Trophoblast cell (in vitro differentiated cells and primary cell): ENCODE results near the gene IHH.

Experiments
- DNase-seq, 2 donors: peaks; one replicate each; pipeline ENCODE4 v3.0.0-alpha.2; 2016
- H2AFZ ChIP-seq: 2 replicates; pipeline ENCODE4 v1.6.1; 2013; ENCODE audit warnings: low read length, moderate library complexity, mild to moderate bottlenecking; ENCODE audit not compliant: insufficient read depth, poor library complexity
- H2AK5ac ChIP-seq: 2 replicates; pipeline ENCODE4 v1.6.1; 2013; ENCODE audit warnings: mild to moderate bottlenecking, low read length
- H2BK120ac ChIP-seq: 2 replicates; pipeline ENCODE4 v1.6.1; 2013; ENCODE audit warnings: low read length, mild to moderate bottlenecking, moderate library complexity; ENCODE audit not compliant: insufficient read depth, poor library complexity
- H2BK12ac ChIP-seq: 2 replicates; pipeline ENCODE4 v1.6.1; 2013; ENCODE audit warnings: mild to moderate bottlenecking, low read length, moderate library complexity
- H2BK5ac ChIP-seq: 2 replicates; pipeline ENCODE4 v1.6.1; 2013; ENCODE audit warnings: low read length, low read depth, moderate library complexity, mild to moderate bottlenecking; ENCODE audit not compliant: poor library complexity
- H3K14ac ChIP-seq: 2 replicates; pipeline ENCODE4 v1.6.1; 2013; ENCODE audit warnings: mild to moderate bottlenecking, low read length
- H3K18ac ChIP-seq: 2 replicates; pipeline ENCODE4 v1.6.1; 2013; ENCODE audit warnings: mild to moderate bottlenecking, low read length
- H3K23ac ChIP-seq: 2 replicates; pipeline ENCODE4 v1.6.1; 2013; ENCODE audit warnings: low read length
- H3K27ac ChIP-seq: 2 replicates; pipeline ENCODE4 v1.5.1; 2013; ENCODE audit warnings: low read depth, mild to moderate bottlenecking, inconsistent platforms, low read length, moderate library complexity
- H3K27me3 ChIP-seq: 2 replicates; pipeline ENCODE4 v1.6.1; 2013; ENCODE audit warnings: inconsistent platforms, mild to moderate bottlenecking, low read length, moderate library complexity; ENCODE audit not compliant: insufficient read depth
- H3K36me3 ChIP-seq, 2 experiments: 1 replicate in 1 of 2; 2 replicates in 1 of 2; pipeline ENCODE4 v1.6.1; 2013; ENCODE audit warnings: low read length in 2 of 2, mild to moderate bottlenecking in 2 of 2, moderate library complexity in 1 of 2; ENCODE audit not compliant: insufficient read depth in 2 of 2, control insufficient read depth in 1 of 2
- H3K4ac ChIP-seq: 2 replicates; pipeline ENCODE4 v1.6.1; 2013; ENCODE audit warnings: low read depth, mild to moderate bottlenecking, low read length, moderate library complexity
- H3K4me1 ChIP-seq, 2 experiments: 1 replicate in 1 of 2; 2 replicates in 1 of 2; pipeline ENCODE4 v1.6.1; 2013; ENCODE audit warnings: low read length in 2 of 2, mild to moderate bottlenecking in 2 of 2, moderate library complexity in 1 of 2; ENCODE audit not compliant: insufficient read depth in 2 of 2, control insufficient read depth in 1 of 2
- H3K4me2 ChIP-seq: 2 replicates; pipeline ENCODE4 v1.6.1; 2013; ENCODE audit warnings: inconsistent platforms, mild to moderate bottlenecking, low read length, moderate library complexity
- H3K4me3 ChIP-seq: 2 replicates; pipeline ENCODE4 v1.5.1; 2013; ENCODE audit warnings: mild to moderate bottlenecking, low read depth, low read length, inconsistent platforms
- H3K79me1 ChIP-seq: one replicate; pipeline ENCODE4 v1.6.1; 2013; ENCODE audit warnings: low read length
- H3K79me2 ChIP-seq: 2 replicates; pipeline ENCODE4 v1.6.1; 2013; ENCODE audit warnings: low read length, mild to moderate bottlenecking; ENCODE audit not compliant: control insufficient read depth, insufficient read depth, poor library complexity
- H3K9ac ChIP-seq: 2 replicates; pipeline ENCODE4 v1.6.1; 2013; ENCODE audit warnings: mild to moderate bottlenecking, low read length
- H3K9me3 ChIP-seq: 2 replicates; pipeline ENCODE4 v1.6.1; 2013; ENCODE audit warnings: low read depth, mild to moderate bottlenecking, control low read depth, inconsistent platforms, low read length; ENCODE audit not compliant: insufficient read depth
- H4K12ac ChIP-seq: 2 replicates; pipeline ENCODE4 v1.6.1; 2013; ENCODE audit warnings: low read depth, mild to moderate bottlenecking, low read length, moderate library complexity
- H4K8ac ChIP-seq: 2 replicates; pipeline ENCODE4 v1.6.1; 2013; ENCODE audit warnings: low read depth, mild to moderate bottlenecking, low read length, moderate library complexity
- H4K91ac ChIP-seq: one replicate; pipeline ENCODE4 v1.6.1; 2013; ENCODE audit warnings: low read depth, mild to moderate bottlenecking, low read length, moderate library complexity
- WGBS: extraction: QIAGEN DNeasy Blood & Tissue Kit; methylation state at CpG from one replicate; pipeline ENCODE4 v1.1.7; 2013; ENCODE audit warnings: missing lambda C conversion rate; ENCODE audit not compliant: insufficient read length, insufficient coverage; ENCODE audit errors: extremely low coverage; 5-methylcytosine and 5-hydroxymethylcytosine counted together

The IHH gene

DNA sequence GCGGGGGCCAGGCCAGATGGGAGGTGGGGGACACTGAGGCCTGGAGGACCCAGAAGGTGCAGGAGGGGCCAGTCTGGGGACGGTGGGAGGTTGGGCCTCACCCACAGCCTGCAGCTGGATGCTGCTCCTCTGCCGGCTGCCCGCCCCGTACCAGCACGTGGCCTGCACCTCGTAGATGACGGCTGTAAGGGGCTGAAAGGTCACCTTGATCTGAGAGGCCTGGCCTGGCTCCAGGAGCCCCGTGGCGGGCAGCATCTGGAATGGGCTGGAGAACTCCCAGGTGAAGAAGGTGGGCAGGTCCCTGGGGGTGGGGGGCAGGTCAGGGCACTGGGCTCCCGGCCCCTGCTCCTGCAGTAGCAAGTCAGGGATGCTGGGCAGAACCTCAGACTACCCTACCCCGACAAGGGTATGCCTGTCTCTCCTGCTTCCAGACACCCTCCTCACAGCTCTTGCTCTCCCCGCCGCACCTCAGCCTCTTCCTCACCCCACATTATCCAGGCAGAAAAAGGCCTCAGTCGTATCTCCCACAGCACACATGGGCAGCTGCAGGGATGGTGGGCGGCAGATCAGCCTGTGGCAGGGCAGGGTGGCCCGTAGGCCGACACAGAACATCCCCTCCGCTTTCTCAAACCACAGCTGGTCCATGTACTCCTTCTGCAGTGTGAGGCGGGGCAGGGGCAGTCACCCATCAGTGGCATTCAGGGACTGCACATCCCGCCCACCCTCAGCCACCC lies 29.5 kb downstream of the IHH start:
- no peak overlapping the region for H4K12ac ChIP-seq
- H2AFZ ChIP-seq, result no peak overlapping the region
- H3K9me3 ChIP-seq, result no peaks in the 10 kb centered on the region
- no peaks in the 10 kb centered on the region for H3K79me1 ChIP-seq
- H4K91ac ChIP-seq, result no peak overlapping the region
- H3K27me3 ChIP-seq, result no peaks in the 10 kb centered on the region
- H3K14ac ChIP-seq, result no peak overlapping the region
- no CpG with 5 or more reads among the region's 21 CpGs for WGBS
- H3K36me3 ChIP-seq, result no peaks in the 10 kb centered on the region
- no peak overlapping the region for H3K18ac ChIP-seq
- no peak overlapping the region for H3K4me3 ChIP-seq
- no peak overlapping the region for H3K9ac ChIP-seq
- no peak overlapping the region for H3K23ac ChIP-seq
- H2BK12ac ChIP-seq, result no peak overlapping the region
- H3K4me1 ChIP-seq, result no peaks in the 10 kb centered on the region
- no peaks in the 10 kb centered on the region for H3K79me2 ChIP-seq
- H3K4me2 ChIP-seq, result no peak overlapping the region
- no peak overlapping the region for H2BK5ac ChIP-seq
- H4K8ac ChIP-seq, result no peak overlapping the region
- no peak overlapping the region for H3K27ac ChIP-seq
- no peak overlapping the region for H3K4ac ChIP-seq
- DNase-seq, result no peak
- H2BK120ac ChIP-seq, result no peak overlapping the region
- no peak overlapping the region for H2AK5ac ChIP-seq

DNA sequence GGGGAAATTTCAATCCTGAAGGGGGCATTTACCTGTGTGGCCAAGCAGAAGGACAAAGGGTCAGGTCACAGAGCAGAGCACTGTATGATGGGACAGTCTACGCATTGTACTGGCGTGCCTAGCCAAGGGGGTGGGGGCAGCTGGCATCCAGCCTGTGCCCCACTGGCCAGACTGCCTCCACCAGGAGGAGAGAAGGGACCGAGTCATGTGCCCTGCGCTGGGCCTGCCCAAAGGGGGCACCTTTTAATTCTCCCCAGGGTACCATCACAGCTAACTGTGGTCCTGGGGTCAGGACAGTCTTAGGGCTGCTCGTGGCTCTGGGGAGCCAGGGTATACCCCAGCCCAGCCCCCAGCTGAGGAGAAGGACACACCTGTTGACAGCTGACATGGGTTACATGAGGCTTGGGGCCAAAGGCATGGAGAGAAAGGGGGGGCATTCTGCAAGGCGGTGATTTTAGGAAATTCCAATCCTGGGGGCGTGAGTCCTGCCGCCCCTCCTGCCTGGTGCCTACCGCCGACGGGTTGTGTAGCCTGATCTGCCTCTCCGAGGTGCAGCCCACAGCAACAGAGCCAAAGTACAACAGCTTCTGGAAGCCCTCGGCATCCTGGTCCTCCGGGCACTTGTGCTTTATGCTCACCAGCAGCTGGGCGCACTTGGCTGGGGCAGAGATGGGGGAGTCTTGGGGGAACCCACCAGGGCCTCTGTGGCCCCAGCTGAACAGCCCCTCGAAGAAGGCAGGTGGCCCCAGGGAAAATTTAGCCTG lies 30.4 kb downstream of the IHH start:
- no peak overlapping the region for H4K8ac ChIP-seq
- H3K14ac ChIP-seq, result no peak overlapping the region
- H3K23ac ChIP-seq, result no peak overlapping the region
- no CpG with 5 or more reads among the region's 16 CpGs for WGBS
- H3K4me2 ChIP-seq, result no peak overlapping the region
- H3K4ac ChIP-seq, result no peak overlapping the region
- no peaks in the 10 kb centered on the region for H3K27me3 ChIP-seq
- no peaks in the 10 kb centered on the region for H3K36me3 ChIP-seq
- no peaks in the 10 kb centered on the region for H3K9me3 ChIP-seq
- no peak overlapping the region for H2BK120ac ChIP-seq
- no peak overlapping the region for H3K9ac ChIP-seq
- no peaks in the 10 kb centered on the region for H3K4me1 ChIP-seq
- no peak overlapping the region for H3K18ac ChIP-seq
- no peak overlapping the region for H2BK5ac ChIP-seq
- H3K4me3 ChIP-seq, result no peak overlapping the region
- no peaks in the 10 kb centered on the region for H3K79me2 ChIP-seq
- H3K27ac ChIP-seq, result no peak overlapping the region
- H4K12ac ChIP-seq, result no peak overlapping the region
- no peak overlapping the region for H2BK12ac ChIP-seq
- no peak overlapping the region for H4K91ac ChIP-seq
- no peaks in the 10 kb centered on the region for H3K79me1 ChIP-seq
- no peak for DNase-seq
- no peak overlapping the region for H2AK5ac ChIP-seq
- H2AFZ ChIP-seq, result no peak overlapping the region

DNA sequence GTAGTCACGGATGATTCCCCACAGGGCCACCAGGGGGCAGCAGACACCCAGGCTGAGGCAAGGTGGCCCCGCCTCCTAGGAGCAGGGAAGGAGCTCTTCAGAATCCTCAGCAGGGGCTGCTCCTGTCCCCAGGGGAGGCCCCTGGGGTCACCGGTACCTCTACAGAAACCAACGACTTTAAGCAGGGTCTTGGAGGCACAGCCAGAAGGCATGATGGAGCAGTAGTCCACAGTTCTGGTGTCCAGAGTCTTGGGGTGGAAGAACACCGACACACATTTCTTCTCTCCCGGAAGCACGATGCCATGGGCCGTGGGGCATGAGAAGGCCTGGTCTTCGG lies 30.9 kb downstream of the IHH start:
- Histone ChIP-seq H3K4me3 (no peak overlapping the region), H3K4me1 (no peaks in the 10 kb centered on the region), H2BK5ac (no peak overlapping the region), H4K8ac (no peak overlapping the region), H3K9me3 (no peaks in the 10 kb centered on the region), H3K14ac (no peak overlapping the region), H2BK120ac (no peak overlapping the region), H3K79me2 (no peaks in the 10 kb centered on the region), H3K9ac (no peak overlapping the region), H3K27me3 (no peaks in the 10 kb centered on the region), H2AFZ (no peak overlapping the region), H3K4me2 (no peak overlapping the region), H4K12ac (no peak overlapping the region), H3K79me1 (no peaks in the 10 kb centered on the region), H3K27ac (no peak overlapping the region), H3K18ac (no peak overlapping the region), H3K23ac (no peak overlapping the region), H4K91ac (no peak overlapping the region), H3K4ac (no peak overlapping the region), H2AK5ac (no peak overlapping the region), H3K36me3 (no peaks in the 10 kb centered on the region), H2BK12ac (no peak overlapping the region)
- DNase-seq, result peak; percentile 74 to 92
- WGBS, result no CpG with 5 or more reads among the region's 9 CpGs

DNA sequence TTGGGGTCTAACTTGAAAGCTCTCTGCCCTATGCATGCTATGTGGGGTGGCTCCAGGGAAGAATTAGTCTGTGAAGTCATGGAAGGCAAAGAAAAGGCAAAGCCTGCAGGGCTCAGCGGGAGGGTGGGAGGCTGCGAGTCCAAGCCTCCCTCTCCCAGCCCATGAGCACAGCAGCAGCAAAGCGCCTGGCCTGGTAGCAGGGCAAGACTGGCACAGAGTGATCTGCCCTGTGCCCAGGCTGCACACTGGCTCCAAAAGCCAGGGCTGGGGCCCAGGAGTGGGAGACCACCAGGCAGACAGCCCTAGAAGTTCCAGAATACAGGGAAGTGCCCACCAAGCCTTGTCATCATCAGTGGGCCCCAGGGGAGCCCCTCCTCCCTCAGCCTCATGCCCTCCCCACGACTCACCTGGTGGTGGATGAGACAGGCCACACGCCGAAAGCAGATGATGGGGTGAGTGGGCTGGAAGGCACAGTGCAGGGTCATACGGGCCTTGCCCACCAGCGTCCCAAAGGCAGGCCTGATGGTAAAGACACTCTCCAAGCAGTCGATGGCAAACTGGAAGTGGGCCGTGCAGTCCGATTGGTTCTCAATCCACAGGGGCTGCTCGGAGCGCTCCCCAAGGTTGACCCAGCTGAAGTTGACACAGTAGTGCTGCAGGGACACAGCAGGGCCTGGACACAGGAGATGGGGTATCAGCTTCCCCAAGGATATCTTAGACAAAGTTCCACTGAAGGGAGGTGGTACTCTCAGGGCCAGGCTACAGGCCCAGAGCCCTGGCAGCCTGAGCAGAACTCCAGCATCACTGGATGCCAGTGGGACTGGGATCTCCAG lies 31.5 kb downstream of the IHH start:
- H3K9me3 ChIP-seq, result no peaks in the 10 kb centered on the region
- H4K8ac ChIP-seq, result no peak overlapping the region
- no peak overlapping the region for H3K4me3 ChIP-seq
- H2BK12ac ChIP-seq, result no peak overlapping the region
- no peaks in the 10 kb centered on the region for H3K79me2 ChIP-seq
- H2AK5ac ChIP-seq, result no peak overlapping the region
- no peaks in the 10 kb centered on the region for H3K27me3 ChIP-seq
- H3K27ac ChIP-seq, result no peak overlapping the region
- no peaks in the 10 kb centered on the region for H3K4me1 ChIP-seq
- H3K79me1 ChIP-seq, result no peaks in the 10 kb centered on the region
- no peak overlapping the region for H3K18ac ChIP-seq
- H3K14ac ChIP-seq, result no peak overlapping the region
- no peak overlapping the region for H3K4me2 ChIP-seq
- no peak overlapping the region for H4K91ac ChIP-seq
- H3K4ac ChIP-seq, result no peak overlapping the region
- no peak overlapping the region for H3K23ac ChIP-seq
- WGBS, result no CpG with 5 or more reads among the region's 13 CpGs
- DNase-seq, result no peak
- H2AFZ ChIP-seq, result no peak overlapping the region
- H2BK5ac ChIP-seq, result no peak overlapping the region
- no peak overlapping the region for H3K9ac ChIP-seq
- no peak overlapping the region for H4K12ac ChIP-seq
- H2BK120ac ChIP-seq, result no peak overlapping the region
- no peaks in the 10 kb centered on the region for H3K36me3 ChIP-seq
